ENCODE results near the gene BEX3.

- TF ChIP-seq, protein P1, sequence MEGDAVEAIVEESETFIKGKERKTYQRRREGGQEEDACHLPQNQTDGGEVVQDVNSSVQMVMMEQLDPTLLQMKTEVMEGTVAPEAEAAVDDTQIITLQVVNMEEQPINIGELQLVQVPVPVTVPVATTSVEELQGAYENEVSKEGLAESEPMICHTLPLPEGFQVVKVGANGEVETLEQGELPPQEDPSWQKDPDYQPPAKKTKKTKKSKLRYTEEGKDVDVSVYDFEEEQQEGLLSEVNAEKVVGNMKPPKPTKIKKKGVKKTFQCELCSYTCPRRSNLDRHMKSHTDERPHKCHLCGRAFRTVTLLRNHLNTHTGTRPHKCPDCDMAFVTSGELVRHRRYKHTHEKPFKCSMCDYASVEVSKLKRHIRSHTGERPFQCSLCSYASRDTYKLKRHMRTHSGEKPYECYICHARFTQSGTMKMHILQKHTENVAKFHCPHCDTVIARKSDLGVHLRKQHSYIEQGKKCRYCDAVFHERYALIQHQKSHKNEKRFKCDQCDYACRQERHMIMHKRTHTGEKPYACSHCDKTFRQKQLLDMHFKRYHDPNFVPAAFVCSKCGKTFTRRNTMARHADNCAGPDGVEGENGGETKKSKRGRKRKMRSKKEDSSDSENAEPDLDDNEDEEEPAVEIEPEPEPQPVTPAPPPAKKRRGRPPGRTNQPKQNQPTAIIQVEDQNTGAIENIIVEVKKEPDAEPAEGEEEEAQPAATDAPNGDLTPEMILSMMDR (IDR thresholded peaks at IDR 0.05): no peak
- TF ChIP-seq EP300 (IDR thresholded peaks at IDR 0.05) (no peak), POLR2A (IDR thresholded peaks at IDR 0.05) (no peak)
Measured at GRCh38 chrX:103338663-103339062, 37.7 kb upstream of the BEX3 start.
